NK-92 (cell line): ENCODE measurements around the gene LGI4.
"Not testable (repeated sequence)": the region's sequence is repeated elsewhere in the genome, so short reads cannot be mapped to it uniquely, and the experiment has no call there.

Source experiments
- DNase-seq: peaks from one replicate; lab custom pipeline; 2025; ENCODE audit not compliant: unreplicated experiment; lab: John Stamatoyannopoulos, UW

LGI4 gene

DNA sequence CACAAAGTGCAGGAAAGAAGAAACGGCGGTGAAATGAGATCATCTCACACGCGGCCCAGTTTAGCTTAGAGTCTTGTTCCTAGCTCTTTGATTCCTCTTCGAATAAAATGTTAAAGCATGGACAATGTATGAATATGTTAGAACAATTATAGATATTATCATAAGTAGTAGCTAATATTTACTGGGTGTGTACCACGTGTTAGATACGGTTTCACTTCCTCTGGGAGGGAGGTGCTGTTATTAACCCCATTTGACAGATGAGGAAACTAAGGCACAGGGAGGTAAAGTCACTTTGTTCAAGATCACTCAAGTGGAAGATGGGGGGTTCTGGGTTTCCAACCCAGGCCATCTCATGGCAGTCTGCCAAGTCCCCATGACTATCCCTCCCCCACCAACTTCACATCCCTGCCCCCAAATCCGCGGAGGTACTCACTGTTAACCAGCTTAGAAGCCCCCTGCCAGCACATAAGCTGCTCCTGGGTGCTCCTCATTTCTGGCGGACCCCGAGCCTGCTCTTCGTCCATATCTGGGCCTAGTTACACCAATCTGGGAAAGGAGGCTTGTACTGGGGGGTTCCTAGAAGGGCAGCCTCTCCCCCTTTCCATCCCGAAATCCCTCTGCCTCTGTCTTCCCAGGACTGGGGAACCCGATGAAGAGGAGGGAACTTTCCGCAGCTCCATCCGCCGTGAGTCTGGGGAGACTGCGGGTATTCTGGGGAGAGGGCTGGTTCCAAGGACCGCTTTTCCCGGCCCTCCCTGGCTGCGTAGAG is 7.2 kb upstream of the LGI4 start:
- no peak for DNase-seq

DNA sequence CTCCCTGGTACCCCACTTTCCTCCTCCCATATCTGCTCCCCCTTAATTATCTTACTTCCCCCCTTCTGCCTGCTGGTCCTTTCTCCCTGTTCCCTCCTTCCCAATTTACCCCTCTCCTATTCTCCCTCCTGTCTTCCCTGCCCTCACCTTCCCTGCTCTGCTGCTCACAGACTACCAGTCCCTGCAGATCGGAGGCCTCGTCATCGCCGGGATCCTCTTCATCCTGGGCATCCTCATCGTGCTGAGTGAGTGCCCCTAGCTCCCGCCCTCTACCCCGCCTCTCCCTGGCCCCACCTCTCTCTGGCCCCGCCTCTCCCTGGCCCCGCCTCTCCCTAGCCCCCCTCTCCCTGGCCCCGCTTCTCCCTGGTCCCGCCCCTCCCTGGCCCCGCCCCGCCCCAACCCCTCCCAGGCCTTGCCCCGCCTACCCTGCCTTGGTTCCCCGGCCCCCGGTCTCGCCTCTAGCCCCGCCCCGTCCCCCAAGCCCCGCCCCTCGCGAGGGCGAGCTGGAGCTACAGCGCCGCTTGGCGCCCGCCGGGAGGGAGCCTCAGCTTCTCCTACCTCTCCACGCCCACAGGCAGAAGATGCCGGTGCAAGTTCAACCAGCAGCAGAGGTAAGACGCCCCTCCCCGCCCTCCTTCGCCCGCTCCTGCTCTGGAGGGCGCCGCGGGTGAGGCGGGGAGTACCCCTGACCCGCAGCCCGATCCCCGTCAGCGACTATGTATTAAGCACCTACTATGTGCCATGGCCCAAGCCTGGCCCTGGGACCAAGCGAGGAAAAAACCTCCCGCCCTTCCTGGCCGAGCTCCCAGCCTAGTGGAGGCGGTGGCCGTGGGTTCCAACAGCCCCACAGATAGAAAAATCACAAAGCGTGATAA is 6.3 kb upstream of the LGI4 start:
- peak; percentile 33 for DNase-seq

DNA sequence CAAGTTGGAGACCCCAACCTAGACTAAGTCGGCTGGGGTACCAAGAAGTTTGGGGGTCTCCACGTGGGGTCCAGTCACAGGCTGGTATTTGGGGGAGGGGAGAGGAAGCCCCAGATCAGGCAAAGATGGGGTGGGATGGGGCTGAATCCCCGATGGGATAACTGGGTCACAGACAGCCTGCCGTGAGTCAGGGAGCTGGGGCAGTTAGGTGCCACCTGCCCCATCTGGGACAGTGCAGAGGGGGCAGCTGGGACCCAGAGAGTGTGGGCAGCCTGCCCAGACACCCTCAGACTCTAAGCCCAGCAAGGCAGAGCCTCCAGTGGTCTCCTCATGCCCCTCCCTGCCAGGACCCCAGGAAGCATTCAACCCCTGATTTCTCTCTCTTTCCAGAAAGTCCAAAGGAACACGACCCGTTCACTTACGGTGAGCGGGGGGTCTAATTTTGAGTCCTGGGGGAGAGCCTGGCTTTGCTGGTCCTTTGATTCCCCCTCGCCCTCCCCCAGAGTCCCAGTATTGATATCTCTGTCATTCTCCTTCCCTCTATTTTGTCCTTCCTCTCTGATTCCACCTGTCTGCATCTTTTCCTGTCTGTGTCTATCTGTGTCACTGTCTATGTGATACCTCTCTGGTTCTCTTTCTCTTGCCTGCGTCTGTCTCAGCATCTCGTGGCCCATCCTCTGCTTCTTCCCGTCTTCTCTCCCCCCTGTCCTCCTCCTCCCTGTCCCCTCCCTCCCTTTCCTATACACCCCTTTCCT is 5.5 kb upstream of the LGI4 start:
- DNase-seq, result no peak

DNA sequence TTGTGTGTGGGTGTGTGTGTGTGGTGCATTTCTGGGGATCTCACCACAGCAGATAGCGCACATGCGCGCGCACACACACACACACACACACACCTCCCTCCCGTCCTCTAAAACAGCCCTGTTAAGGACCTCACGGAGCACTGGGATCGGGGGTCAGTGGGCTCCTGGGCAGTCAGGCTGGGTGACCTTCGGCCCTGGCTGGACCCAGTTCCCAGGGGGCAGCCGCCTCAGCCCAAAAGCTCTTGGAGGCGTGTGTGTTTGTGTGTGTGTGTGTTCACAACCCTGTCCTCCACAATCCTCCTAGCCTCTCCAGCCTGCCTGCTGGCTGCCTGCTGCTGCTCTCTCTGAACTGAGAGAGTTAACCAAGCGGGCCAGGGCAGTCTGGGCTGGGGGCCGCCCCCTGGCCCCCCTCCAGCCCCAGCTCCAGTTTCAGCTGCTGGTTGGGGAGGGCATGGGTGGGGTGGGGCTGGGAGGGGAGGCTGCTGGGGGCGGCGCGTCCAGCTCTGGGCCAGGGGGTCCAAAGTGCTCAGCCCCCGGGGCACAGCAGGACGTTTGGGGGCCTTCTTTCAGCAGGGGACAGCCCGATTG is 3.5 kb upstream of the LGI4 start, which contains the start of gene FXYD1:
Gene FXYD1 (plus strand): TSS at position 520 of the 588 bp plus-strand sequence. CDS start 1,256 bp downstream, outside the sequence.
- no peak for DNase-seq

DNA sequence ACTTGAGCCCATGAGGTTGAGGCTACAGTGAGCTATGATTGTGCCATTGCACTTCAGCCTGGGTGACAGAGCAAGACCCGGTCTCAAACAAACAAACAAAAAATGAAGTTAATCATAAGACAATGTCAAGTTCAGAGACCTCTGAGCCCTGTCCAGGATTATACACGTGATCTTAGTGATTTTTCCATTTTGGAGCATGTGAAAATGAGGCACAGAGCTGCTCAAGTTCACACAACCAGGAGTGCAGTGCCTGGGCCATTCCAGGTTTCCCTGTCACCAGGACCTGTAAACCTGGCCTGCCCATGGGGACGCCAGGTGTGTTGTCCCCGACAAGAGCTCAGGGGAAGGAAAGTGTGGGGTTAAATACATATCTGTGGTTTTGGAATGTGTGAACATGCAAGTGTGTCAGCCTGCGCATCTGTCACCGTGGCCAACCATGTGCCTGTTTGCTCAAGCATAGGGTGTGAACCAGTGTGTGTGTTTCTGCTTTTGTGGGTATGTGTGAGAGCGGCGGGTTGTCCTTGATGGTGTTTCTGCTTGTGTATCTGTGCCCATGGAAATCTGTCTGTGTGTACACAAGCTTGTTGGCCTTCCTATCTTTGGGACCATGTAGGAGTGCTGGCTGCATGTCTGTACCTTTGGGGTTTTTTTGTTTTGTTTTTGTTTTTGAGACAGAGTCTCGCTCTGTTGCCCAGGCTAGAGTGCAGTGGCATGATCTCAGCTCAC is 2.3 kb upstream of the LGI4 start:
- DNase-seq, result no peak

DNA sequence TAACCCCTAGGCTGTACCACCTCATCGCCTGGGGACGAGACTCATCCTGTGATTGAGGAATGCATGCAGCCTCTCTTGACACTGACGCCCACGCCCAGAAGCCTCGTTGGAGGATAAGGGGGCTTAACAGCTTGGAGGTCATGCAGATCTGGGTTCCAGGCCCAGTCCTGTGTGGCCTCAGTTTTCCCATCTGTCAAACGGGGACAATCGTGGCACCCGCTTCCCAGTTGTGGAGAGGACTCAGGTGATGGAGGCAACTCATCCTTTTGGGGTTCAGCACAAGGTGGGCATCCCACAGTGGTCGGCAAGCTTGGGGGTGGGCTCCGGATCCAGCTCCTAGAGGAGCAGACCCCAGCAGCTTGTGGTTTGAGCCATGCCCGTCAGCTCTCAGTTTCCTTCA is 1.4 kb upstream of the LGI4 start:
- DNase-seq, result no peak

DNA sequence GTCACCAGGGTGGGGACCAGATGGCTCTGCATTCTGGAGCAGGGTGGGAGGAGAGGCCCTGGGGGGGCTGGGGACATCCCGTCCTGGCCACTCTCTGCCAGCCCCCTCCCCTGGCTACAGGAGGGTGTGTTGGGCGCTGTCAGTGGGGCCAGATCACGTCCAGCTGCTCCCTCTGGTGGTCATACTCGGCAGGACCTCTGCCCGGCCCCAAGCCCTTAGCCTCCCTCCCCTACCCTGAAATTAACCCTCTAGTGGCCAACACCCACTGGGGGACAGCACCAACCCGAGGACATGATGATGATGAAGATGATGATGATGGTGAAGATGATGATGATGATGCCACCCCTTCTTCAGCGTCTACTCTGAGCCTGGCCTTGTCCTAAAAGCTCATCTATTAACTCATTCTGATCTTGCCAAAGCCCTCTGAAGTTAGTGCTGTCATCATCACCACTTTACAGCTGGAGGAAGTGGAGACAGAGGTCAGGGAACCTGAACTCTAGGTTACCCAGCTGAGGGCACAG is 590 bp upstream of the LGI4 start:
- no peak for DNase-seq

DNA sequence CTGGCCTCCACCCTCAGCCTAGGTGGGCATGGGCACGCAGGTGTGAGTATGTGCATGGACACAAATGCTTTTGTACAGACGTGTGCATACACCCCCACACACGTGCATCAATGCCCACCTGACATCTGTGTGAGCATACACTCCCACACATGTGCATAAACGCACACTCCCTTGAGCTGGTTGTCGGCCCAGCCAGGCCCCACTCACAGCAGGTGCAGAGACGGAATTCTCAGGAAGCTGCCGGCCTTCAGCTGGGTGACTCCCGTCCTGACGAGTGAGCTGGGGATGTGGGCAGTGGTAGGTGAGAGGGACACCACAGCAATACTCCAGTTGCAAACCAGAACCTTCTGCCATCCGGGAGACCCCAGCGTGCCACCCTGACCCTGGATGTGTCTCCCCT is 1.0 kb downstream of the LGI4 start:
- DNase-seq, result no peak

DNA sequence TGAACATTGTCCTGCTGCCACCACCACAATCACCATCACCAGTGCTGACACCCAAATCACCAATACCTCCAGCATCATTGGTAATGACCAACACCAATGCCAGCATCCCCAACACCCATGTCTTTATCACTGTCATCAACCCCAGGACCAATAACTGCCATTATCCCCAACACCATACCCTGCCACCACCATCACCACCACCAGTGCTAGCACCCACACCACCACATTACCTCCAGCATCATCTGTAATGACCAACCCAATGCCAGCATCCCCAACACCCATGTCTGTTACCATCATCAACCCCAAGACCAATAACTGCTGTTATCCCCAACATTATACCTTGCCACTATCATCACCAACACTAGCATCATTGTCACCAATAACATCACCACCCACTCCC is 2.6 kb downstream of the LGI4 start:
- no peak for DNase-seq

DNA sequence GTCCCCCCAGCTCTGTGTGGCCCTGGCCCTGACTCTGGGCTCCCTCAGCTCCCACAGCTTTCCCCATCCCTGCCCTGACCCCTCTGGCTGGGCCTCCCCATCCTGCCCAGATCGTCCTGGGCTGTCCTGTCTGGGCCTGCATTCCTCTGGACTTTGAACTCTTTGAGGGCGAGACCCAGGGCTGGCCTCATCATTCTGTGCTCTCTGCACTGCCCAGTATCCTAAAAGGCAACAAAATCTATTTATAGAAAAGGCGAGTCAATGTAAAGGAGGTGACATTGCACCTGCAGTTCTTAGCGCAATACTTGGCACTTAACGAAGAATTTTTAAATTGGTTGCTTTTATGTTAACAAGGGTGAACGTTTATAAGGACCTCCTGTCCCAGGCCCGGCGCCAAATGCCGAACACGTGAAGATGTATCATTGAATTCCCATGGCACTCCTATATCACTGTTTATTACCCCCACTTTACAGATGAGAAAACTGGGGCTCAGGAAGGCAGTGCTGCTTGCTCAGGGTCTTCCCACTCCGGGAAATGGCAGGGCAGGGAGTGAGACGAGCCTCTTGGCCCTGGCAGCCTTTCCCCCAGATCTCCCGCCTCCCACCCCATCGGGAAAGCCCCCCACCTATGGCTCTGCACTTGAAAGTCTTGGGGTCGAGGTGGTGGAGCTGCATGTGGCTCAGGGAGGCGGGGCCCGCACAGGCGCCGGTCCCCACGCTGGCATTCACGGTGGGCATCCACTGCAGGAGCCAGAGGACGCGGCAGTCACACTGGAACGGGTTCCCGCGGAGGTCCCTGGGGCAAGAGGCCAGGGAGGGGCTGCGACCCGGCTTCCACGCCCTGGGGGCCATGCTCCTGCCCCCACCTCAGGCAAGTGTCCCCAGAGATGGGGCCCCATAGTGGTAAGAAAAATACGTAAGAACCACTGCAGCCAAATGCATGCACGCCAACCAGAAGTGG is 3.8 kb downstream of the LGI4 start:
- DNase-seq, result no peak

DNA sequence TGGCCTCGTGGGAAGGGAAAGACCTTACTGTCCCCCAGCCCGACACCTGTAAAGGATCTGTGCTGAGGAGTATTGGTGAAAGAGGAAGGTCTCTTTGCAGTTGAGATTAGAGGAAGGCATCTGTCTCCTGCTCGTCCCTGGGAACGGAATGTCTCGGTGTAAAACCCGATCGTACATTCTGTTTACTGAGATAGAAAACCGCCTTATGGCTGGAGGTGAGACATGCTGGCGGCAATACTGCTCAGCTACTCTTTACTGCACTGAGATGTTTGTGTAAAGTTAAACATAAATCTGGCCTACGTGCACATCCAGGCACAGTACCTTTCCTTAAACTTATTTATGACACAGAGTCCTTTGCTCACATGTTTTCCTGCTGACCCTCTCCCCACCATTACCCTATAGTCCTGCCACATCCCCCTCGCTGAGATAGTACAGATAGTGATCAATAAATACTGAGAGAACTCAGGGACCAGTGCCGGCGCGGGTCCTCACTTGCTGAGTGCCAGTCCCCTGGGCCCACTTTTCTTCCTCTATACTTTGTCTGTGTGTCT is 5.1 kb downstream of the LGI4 start:
- not testable (repeated sequence) for DNase-seq

DNA sequence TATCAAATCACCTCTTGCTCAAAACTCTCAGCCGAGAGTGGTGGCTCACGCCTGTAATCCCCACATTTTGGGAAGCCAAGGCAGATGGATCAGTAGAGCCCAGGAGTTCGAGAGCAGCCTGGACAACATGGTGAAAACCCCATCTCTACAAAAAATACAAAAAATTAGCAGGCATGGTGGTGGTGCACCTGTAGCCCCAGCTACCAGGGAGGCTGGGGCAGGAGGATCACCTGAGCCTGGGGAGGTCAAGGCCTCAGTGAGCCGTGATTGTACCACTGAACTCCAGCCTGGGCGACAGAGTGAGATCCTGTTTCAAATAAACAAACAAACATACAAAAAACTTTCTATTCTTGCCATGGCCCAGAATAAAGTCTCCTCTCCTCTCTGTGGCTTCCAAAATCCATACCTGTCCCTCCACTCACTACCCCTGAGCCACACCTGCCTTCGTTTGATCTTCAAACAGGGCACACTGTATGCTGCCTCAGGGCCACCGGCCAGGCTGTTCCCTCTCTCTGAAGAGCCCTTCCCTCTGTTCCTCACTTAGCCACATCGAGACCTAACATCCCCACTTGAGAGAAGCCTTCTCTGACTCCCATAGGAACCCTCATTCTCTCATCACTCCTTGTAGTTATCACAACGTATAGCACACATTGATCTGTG is 6.3 kb downstream of the LGI4 start:
- no peak for DNase-seq

DNA sequence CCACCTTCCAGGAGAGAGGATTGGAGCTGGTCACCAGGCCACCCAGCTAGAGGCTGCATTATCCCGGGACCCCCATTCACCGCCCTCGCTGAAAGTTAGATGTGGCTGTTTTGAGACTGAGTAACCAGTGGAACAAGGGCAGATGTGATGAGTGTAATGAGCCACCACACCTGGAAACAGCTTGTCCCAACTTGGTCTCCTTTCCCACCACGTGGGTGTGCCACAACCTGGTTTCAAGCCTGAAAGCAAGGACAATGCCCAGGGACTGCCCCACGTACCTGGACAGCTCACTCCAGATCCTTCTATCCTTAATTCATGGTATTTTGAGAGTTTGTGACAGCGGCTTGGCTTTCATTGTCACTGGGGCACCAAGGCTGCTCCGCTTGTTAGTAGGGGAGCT is 7.0 kb downstream of the LGI4 start:
- DNase-seq, result no peak

DNA sequence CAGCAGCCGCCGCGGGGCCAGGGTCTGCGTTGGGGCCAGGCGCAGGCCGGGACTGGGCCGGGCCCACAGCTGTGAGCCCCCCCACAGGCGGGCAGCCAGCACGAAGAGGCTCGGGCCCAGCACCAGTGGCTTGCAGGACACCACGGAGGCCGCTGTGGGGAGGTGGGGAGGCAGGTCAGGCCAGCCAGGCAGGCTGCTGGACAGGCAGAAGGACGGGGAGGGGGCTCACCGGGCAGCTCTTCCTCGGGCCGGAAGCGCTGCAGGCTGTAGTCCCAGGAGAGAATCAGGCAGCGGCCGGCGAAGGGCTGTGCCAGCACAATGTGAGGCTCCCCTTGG is 8.3 kb downstream of the LGI4 start:
- DNase-seq, result no peak

DNA sequence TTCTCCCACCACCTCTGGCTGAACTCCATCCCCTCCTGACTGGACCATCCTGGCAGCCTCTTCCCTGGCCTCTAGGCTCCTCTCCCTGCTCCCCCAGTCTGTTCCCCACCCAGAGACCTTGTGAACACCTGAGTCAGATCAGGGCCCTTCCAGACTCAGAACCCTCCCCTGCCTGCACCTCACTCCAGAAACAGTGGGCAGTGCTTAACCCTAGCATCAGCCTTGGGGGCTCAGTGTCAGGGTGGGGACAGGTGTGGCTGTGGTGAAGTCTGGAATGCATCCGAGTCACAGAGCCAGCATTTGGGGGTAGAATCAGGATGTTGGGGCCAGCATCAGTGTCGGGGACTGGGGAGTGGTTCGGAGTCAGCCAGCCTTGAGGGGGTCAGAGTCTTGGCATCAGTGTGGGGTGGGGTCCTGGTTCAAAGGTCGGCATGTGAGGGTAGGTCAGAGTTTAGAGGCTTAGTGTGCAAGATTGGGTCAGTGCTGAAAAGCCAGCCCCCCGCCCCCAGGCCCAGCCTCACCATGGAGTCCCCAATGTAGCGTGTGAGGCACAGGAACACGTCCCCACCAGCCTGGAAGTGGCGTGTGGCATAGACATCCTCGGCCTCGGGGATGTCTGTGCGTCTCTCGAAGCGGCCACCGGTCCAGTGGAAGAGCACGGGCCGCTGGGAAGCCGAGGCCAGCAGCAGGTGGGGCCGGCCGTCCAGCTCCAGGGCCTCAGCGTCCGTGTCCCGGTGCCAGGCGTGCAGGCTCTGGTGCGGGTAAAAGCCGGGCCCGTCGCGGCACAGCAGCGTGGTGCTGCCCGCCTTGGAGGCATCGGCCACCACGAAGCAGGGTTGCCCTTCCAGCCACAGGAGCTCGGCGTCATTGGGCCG is 8.9 kb downstream of the LGI4 start:
- no peak for DNase-seq

DNA sequence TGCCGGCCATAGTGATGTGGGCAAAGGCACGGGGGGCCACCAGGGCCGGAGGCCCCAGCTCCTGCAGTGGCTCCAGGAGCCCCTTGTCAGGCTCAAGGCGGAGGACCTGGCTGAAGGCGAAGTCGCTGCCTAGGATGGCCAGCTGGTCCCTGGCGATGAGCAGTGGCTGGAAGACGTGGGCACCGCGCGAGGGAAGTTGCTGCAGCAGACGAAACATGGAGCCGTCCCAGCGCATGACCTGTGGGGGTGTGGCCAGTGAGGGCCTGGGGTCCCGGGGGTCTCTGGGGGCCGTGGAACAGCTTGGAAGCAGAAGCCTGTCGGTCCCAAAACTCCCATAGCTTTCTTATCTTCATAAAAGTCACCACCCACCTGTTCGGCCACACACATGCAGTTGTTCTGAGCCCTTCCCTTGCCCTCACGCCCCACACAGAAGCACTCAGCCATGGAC is 9.6 kb downstream of the LGI4 start:
- no peak for DNase-seq
